ENCODE results near the gene GPR155.

Gene GPR155, protein sequence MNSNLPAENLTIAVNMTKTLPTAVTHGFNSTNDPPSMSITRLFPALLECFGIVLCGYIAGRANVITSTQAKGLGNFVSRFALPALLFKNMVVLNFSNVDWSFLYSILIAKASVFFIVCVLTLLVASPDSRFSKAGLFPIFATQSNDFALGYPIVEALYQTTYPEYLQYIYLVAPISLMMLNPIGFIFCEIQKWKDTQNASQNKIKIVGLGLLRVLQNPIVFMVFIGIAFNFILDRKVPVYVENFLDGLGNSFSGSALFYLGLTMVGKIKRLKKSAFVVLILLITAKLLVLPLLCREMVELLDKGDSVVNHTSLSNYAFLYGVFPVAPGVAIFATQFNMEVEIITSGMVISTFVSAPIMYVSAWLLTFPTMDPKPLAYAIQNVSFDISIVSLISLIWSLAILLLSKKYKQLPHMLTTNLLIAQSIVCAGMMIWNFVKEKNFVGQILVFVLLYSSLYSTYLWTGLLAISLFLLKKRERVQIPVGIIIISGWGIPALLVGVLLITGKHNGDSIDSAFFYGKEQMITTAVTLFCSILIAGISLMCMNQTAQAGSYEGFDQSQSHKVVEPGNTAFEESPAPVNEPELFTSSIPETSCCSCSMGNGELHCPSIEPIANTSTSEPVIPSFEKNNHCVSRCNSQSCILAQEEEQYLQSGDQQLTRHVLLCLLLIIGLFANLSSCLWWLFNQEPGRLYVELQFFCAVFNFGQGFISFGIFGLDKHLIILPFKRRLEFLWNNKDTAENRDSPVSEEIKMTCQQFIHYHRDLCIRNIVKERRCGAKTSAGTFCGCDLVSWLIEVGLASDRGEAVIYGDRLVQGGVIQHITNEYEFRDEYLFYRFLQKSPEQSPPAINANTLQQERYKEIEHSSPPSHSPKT

DNA sequence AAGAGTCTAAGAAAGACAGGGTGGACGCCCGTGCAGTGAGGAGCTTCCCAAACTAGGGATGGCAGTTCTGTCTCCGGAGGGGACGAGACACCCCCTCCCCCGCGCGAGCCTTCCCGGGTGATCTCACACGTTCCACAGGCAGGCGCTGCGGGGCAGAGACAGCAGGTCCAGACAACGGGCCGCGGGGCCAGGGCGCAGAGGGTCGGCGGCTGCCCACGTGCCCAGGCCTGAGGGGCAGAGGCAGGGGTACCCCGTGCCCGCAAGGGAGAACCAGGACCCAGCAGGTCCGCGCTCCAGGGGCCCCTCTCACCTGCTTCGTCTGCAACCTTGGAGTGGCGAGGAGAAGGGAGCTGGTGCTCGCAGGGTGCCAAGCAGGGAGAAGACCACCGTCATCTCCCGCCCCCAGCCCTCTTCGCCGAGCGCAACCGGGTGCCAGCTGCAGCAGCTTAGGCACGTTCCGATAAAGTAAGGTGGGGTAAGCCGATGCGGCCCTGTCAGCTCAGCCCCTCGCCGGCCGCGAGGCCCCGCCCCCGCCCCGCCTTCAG lies at the start of gene GPR155:
Gene GPR155 (minus strand): TSS at position 467 of the 545 bp plus-strand sequence. CDS start 5,073 bp downstream, outside the sequence.
- H3K27ac ChIP-seq, result peak within 1 kb of the TSS; percentile 83
- no peak for TF ChIP-seq ZFX (IDR thresholded peaks at IDR 0.05)
- TF ChIP-seq, protein P1, sequence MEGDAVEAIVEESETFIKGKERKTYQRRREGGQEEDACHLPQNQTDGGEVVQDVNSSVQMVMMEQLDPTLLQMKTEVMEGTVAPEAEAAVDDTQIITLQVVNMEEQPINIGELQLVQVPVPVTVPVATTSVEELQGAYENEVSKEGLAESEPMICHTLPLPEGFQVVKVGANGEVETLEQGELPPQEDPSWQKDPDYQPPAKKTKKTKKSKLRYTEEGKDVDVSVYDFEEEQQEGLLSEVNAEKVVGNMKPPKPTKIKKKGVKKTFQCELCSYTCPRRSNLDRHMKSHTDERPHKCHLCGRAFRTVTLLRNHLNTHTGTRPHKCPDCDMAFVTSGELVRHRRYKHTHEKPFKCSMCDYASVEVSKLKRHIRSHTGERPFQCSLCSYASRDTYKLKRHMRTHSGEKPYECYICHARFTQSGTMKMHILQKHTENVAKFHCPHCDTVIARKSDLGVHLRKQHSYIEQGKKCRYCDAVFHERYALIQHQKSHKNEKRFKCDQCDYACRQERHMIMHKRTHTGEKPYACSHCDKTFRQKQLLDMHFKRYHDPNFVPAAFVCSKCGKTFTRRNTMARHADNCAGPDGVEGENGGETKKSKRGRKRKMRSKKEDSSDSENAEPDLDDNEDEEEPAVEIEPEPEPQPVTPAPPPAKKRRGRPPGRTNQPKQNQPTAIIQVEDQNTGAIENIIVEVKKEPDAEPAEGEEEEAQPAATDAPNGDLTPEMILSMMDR (conservative IDR thresholded peaks at IDR 0.05), result peak; percentile 21; the same call in 1 of the 2 replicates

DNA sequence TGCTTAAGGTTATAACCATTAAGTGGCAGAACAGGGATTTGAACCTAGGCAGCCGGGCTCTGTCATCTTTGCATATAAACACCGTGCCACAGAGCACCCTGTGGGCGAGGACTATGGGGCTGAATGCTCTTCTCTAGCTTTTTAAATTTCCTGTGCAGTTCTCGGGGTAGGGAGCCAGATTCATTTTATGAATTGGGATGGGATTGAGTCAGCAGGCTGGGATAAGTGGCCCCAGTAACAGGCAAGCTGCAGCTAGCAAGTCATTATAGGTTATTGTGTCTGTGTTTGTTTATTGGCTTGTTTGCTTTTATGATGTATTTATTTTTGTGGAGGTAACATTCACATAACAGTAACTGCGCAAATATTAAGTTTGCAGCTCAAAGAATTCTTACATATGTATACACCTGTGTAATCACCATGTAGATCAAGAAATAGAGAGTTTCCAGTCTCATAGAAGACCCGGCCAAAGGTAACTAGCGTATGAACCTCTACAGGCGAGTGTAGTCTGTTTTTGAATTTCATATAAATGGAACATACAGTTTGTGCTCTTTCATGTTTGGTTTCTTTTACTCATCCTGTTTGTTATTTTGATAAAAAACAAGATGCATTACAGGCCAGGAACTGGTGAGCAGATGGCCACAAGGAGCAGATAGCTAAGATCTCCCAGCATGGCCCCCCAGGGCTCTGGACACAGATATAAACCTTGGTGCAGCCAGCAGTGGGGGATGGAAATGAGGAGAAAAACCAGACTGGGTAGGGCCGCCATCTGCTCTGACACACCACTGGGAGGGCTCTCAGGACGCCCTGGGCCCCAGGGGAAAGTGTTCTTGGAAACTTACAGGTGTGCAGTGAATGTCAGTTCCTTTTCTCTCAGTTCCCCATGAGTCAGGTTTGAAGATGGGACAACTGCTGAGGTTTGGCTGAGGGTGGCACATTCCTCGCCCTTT lies 49.2 kb upstream of the GPR155 start:
- no peak for TF ChIP-seq ZFX (IDR thresholded peaks at IDR 0.05)
- peak overlapping the region; percentile 34; the same call in 1 of the 2 replicates for H3K27ac ChIP-seq

DNA sequence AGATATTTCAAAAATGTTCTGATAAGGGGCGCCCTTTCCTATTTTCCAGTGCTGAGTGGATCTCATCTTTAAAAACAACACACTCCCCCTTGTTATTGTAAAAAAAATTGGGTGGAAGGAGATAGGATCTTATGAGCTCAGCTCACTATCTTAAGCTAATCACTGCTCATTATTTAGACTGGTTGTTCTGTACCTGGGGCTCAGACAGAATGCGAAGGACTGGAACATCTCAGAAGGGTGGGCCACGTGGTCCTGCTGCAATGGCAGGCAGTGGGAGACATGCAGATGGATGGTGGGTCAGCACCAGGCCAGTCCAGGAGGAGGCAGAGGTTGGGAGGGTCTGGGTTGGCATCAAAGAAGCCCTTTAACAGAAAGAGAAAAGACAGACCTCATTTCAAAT lies 48.3 kb upstream of the GPR155 start:
- TF ChIP-seq, protein P1 (conservative IDR thresholded peaks at IDR 0.05), result no peak
- no peak for TF ChIP-seq ZFX (IDR thresholded peaks at IDR 0.05)
- H3K27ac ChIP-seq, result no peak overlapping the region

DNA sequence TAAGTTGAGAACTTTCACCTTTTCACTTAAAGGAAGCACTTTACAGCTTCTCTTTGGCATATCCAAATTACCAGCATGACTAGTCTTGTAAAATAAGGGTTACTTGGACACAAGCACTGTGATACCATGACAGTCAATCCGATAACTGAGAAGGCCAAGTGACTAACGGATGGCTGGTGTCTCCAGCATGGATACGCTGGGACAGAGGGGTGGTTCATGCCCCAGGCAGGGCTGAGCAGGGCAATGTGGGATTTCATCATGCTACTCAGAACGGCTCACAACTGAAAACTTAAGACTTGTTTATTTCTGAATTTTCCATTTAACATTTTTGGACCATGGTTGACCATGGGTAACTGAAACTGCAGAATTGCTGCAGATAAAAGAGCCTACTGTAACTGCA lies 43.1 kb upstream of the GPR155 start:
- no peak overlapping the region for H3K27ac ChIP-seq
- TF ChIP-seq ZFX (IDR thresholded peaks at IDR 0.05), result no peak
- TF ChIP-seq, protein P1 (conservative IDR thresholded peaks at IDR 0.05), result no peak

DNA sequence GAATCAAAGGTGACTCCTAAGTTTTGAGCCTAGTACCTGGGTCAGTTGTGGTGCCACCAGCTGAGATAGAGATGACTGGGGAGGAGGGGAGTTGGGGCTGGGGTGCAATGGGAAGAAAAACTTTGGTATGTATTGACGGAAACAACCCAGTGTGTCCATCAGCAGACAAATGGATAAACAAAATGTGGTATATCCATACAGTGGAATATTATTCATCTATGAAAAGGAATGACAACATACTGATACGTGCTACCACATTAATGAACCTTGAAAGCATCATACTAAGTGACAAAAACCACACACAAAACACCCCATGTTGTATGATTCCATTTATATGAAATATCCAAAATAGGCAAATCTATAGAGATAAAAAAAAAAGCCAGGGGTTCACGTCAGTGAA lies 41.1 kb upstream of the GPR155 start:
- TF ChIP-seq ZFX (IDR thresholded peaks at IDR 0.05), result no peak
- TF ChIP-seq, protein P1 (conservative IDR thresholded peaks at IDR 0.05), result no peak
- H3K27ac ChIP-seq, result no peak overlapping the region

DNA sequence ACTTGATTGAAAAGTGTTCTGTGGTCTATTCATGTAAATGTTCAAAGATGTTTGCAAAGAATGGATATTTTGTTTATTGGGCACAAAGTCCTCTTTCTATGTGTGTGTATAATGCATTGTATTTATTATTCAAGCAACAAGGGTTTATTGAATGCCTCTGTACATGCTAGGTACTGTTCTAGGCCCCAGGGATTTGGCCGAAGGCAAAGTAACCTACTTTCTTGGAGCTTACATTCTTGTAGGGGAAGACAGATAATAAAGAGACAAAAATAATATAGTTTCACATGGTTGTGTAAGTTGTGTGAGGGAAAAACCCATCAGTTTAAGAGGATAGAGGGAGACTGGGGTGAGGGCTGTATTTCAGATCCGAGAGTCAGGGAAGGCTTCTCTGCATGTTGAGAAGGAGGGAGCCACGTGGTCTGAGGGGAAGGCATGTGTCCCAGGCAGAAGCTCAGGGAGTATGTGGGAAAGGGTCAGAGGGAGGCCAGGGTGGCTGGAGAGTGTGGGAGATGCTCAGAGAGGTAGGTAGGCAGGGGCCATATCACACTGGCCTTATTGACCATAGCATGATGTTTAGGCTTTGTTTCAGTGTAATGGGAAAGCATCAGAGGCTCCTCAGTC lies 40.4 kb upstream of the GPR155 start:
- TF ChIP-seq, protein P1 (conservative IDR thresholded peaks at IDR 0.05), result no peak
- no peak overlapping the region for H3K27ac ChIP-seq

Measured in C4-2B (cell line).